CD4-positive, alpha-beta T cell (primary cell): ENCODE measurements around the gene SPAG7. TPM values are rescaled to one million over a fixed set of nuclear protein-coding genes. Genes with fewer than 3 reads are reported as not detected.
A peak's percentile ranks its signal among the peaks of the same experiment; 100 is the strongest.

Experiments
- ATAC-seq: fragments of 200-7000 bp; cut with Tn5 transposase; one replicate; pipeline ENCODE4 v1.10.0; 2022; ENCODE audit warnings: mild to moderate bottlenecking; ENCODE audit not compliant: poor library complexity
- CTCF ChIA-PET: fragments of 350-600 bp; sonication (Branson Sonifier 250); formaldehyde crosslinking; loops from one replicate; lab custom pipeline; 2021; ENCODE audit warnings: antibody characterized with exemption, inconsistent platforms; lab: Charles Lee
- POLR2A ChIA-PET: fragments of 350-600 bp; sonication (Branson Sonifier 250); formaldehyde crosslinking; loops from one replicate; lab custom pipeline; 2021; ENCODE audit warnings: antibody characterized with exemption, inconsistent platforms; lab: Charles Lee
- DNase-seq, 14 experiments: peaks; one replicate each; pipeline ENCODE4 v3.0.0-alpha.2; 2013 to 2020; ENCODE audit warnings: mixed read lengths in 2 of 14
- H3K27ac ChIP-seq, 2 donors: one replicate each; pipeline versions ENCODE4 v1.5.1 to v1.7.0; 2013; ENCODE audit warnings: low read length in 2 of 2, low read depth in 1 of 2, mild to moderate bottlenecking in 1 of 2
- H3K27me3 ChIP-seq, 2 experiments: 1 replicate in 1 of 2; 2 replicates in 1 of 2; pipeline versions ENCODE4 v1.6.1 to v1.7.0; 2013; ENCODE audit warnings: low read length in 2 of 2, control low read depth in 1 of 2, mild to moderate bottlenecking in 1 of 2, moderate library complexity in 1 of 2; ENCODE audit not compliant: insufficient read depth in 2 of 2, control insufficient read depth in 1 of 2
- H3K36me3 ChIP-seq: one replicate; pipeline ENCODE4 v1.6.1; 2013; ENCODE audit warnings: low read length, control low read depth; ENCODE audit not compliant: insufficient read depth
- H3K4me1 ChIP-seq: one replicate; pipeline ENCODE4 v1.6.1; 2013; ENCODE audit warnings: low read length, control low read depth; ENCODE audit not compliant: insufficient read depth
- H3K4me3 ChIP-seq: one replicate; pipeline ENCODE4 v1.5.1; 2013; ENCODE audit warnings: mild to moderate bottlenecking, low read length, moderate library complexity
- H3K9me3 ChIP-seq, 2 experiments: 1 replicate in 1 of 2; 2 replicates in 1 of 2; pipeline versions ENCODE4 v1.6.1 to v1.7.0; 2013; ENCODE audit warnings: low read length in 2 of 2, mild to moderate bottlenecking in 2 of 2, control low read depth in 1 of 2, moderate library complexity in 1 of 2; ENCODE audit not compliant: control insufficient read depth in 1 of 2, insufficient read depth in 1 of 2
- H3K27ac Mint-ChIP-seq: one replicate; pipeline ENCODE4 v1.8.0; 2020; ENCODE audit warnings: mixed read lengths
- H3K27me3 Mint-ChIP-seq: one replicate; pipeline ENCODE4 v1.8.0; 2021; ENCODE audit warnings: mixed read lengths
- H3K36me3 Mint-ChIP-seq: one replicate; pipeline ENCODE4 v1.8.0; 2021; ENCODE audit warnings: low read depth, mixed read lengths
- H3K4me1 Mint-ChIP-seq: one replicate; pipeline ENCODE4 v1.8.0; 2021; ENCODE audit warnings: low read depth, mixed read lengths
- H3K4me3 Mint-ChIP-seq: one replicate; pipeline ENCODE4 v1.8.0; 2020; ENCODE audit warnings: mild to moderate bottlenecking, mixed read lengths
- H3K9me3 Mint-ChIP-seq: one replicate; pipeline ENCODE4 v1.8.0; 2020; ENCODE audit warnings: mixed read lengths
- CTCF ChIP-seq: fragments of 200-600 bp; IDR thresholded peaks from one replicate; pipeline ENCODE4 v1.8.0; 2022; ENCODE audit warnings: antibody characterized with exemption, mild to moderate bottlenecking
- intact Hi-C, 2 experiments: fragments of 100-400 bp; cut with DNase I in 1 of 2; cut with micrococcal nuclease in 1 of 2; formaldehyde crosslinking; loops; one replicate each; pipeline versions ENCODE4 v1.15.1 to v1.9.0; 2023 to 2025; cut with DNase I, micrococcal nuclease
- total RNA-seq, 174 experiments: library from RNA in 2 of 174; stranded (reverse) in 2 of 174; gene quantifications; one replicate each; pipeline ENCODE4 v1.2.3 and lab custom pipeline; 2021 to 2026

SPAG7 gene
- total RNA-seq, 2 experiments from 2014 or later: 30.2 to 30.9 TPM

- H3K4me3 ChIP-seq: no peak overlapping the region
- POLR2A ChIA-PET: interaction anchor here (1.3 kb wide), 1 partner anchor 34 kb away, joined by 10 read pairs; the partner anchor contains the start of gene SPAG7
- intact Hi-C loops: no loop called here
Observed at GRCh38 chr17:4933646-4934045, 34.0 kb downstream of the SPAG7 start.

GRCh38 chr17:4932756-4933155, 34.9 kb downstream of the SPAG7 start:
- peaks cover 29% of the 10 kb centered on the region for H3K36me3 Mint-ChIP-seq
- intact Hi-C loops: no loop called here
- peak in 1 of 14 experiments; percentile 10 for DNase-seq
- peaks cover 17% of the 10 kb centered on the region for H3K4me1 ChIP-seq
- no peaks in the 10 kb centered on the region for H3K27me3 Mint-ChIP-seq
- no peak overlapping the region for H3K27ac ChIP-seq
- ChIA-PET CTCF (no interaction called here), POLR2A (no interaction called here)
- H3K4me3 ChIP-seq: no peak overlapping the region
- no peak for ATAC-seq
- H3K4me1 Mint-ChIP-seq: peaks cover 18% of the 10 kb centered on the region
- TF ChIP-seq CTCF: no peak
- no peaks in the 10 kb centered on the region for H3K9me3 Mint-ChIP-seq
- H3K27ac Mint-ChIP-seq: no peak overlapping the region
- no peaks in the 10 kb centered on the region for H3K9me3 ChIP-seq
- no peaks in the 10 kb centered on the region for H3K27me3 ChIP-seq
- H3K4me3 Mint-ChIP-seq: no peak overlapping the region
- H3K36me3 ChIP-seq: peaks cover 14% of the 10 kb centered on the region

More at GRCh38 chr17:4933646-4934045, 34.0 kb downstream of the SPAG7 start:
- no peak overlapping the region for H3K27ac ChIP-seq
- Mint-ChIP-seq H3K4me1 (peaks cover 22% of the 10 kb centered on the region), H3K27ac (peak overlapping the region; percentile 46), H3K9me3 (no peaks in the 10 kb centered on the region), H3K4me3 (no peak overlapping the region), H3K36me3 (peaks cover 29% of the 10 kb centered on the region), H3K27me3 (no peaks in the 10 kb centered on the region)
- no peaks in the 10 kb centered on the region for H3K27me3 ChIP-seq
- no peak for TF ChIP-seq CTCF
- CTCF ChIA-PET: no interaction called here
- H3K9me3 ChIP-seq: no peaks in the 10 kb centered on the region
- peaks cover 26% of the 10 kb centered on the region for H3K4me1 ChIP-seq
- DNase-seq: no peak
- H3K36me3 ChIP-seq: peaks cover 21% of the 10 kb centered on the region
- no peak for ATAC-seq

- ChIA-PET POLR2A (no interaction called here), CTCF (no interaction called here)
- no peak for DNase-seq
- H3K9me3 ChIP-seq: no peaks in the 10 kb centered on the region
- H3K27ac ChIP-seq: no peak within 1 kb of the TSS
- H3K27ac Mint-ChIP-seq: no peak within 1 kb of the TSS
- H3K36me3 Mint-ChIP-seq: peaks cover 29% of the 10 kb centered on the region
- H3K4me3 ChIP-seq: no peak within 1 kb of the TSS
- peaks cover 16% of the 10 kb centered on the region for H3K4me1 ChIP-seq
- no peak for ATAC-seq
- peaks cover 18% of the 10 kb centered on the region for H3K4me1 Mint-ChIP-seq
- H3K27me3 Mint-ChIP-seq: no peaks in the 10 kb centered on the region
- no peak within 1 kb of the TSS for H3K4me3 Mint-ChIP-seq
- H3K27me3 ChIP-seq: no peaks in the 10 kb centered on the region
- no peak for TF ChIP-seq CTCF
- intact Hi-C loops: no loop called here
- no peaks in the 10 kb centered on the region for H3K9me3 Mint-ChIP-seq
- peaks cover 6% of the 10 kb centered on the region for H3K36me3 ChIP-seq
Observed at GRCh38 chr17:4931963-4932362, 35.7 kb downstream of the SPAG7 start, which contains the start of gene GP1BA. GP1BA (plus strand) TSS chr17:4932277; CDS start chr17:4932605, 328 bp downstream.
